WTC11 (cell line): Measurements from ENCODE around the gene ISM1. TPM values are rescaled to one million over a fixed set of nuclear protein-coding genes. Genes with fewer than 3 reads are reported as not detected.

Source experiments
- ATAC-seq: fragments of 200-7000 bp; cut with Tn5 transposase; 2 replicates; pipeline ENCODE4 v1.10.0; 2021; ENCODE audit warnings: mild to moderate bottlenecking, moderate library complexity
- CTCF ChIA-PET: fragments of 300-600 bp; sonication (Branson Sonifier 250); formaldehyde crosslinking; loops from one replicate; lab custom pipeline; 2021; ENCODE audit warnings: antibody characterized with exemption; lab: Charles Lee
- POLR2A ChIA-PET: fragments of 350-600 bp; sonication (Branson Sonifier 250); formaldehyde crosslinking; loops from one replicate; lab custom pipeline; 2021; ENCODE audit warnings: antibody characterized with exemption; lab: Charles Lee
- DNase-seq: peaks from one replicate; pipeline ENCODE4 v3.0.0; 2021; ENCODE audit warnings: low spot score
- H3K27ac Mint-ChIP-seq: 2 replicates; pipeline ENCODE4 v1.8.0; 2021; ENCODE audit warnings: mixed read lengths
- H3K27me3 Mint-ChIP-seq: 2 replicates; pipeline ENCODE4 v1.8.0; 2021; ENCODE audit warnings: low read depth, mild to moderate bottlenecking, moderate library complexity, mixed read lengths
- H3K36me3 Mint-ChIP-seq: 2 replicates; pipeline ENCODE4 v1.8.0; 2021; ENCODE audit warnings: mixed read lengths
- H3K4me1 Mint-ChIP-seq: 2 replicates; pipeline ENCODE4 v1.8.0; 2022; ENCODE audit warnings: mixed read lengths
- H3K4me3 Mint-ChIP-seq: 2 replicates; pipeline ENCODE4 v1.8.0; 2021; ENCODE audit warnings: mild to moderate bottlenecking, moderate library complexity, mixed read lengths
- H3K9me3 Mint-ChIP-seq: 2 replicates; pipeline ENCODE4 v1.8.0; 2021; ENCODE audit warnings: mixed read lengths
- CBFB ChIP-seq: sonication (generic); formaldehyde crosslinking; IDR thresholded peaks from 2 replicates; pipeline ENCODE4 v1.8.1; 2022; ENCODE audit warnings: mild to moderate bottlenecking, low read depth, missing genetic modification reagents
- CDX4 ChIP-seq: fragments of 250-450 bp; sonication (Bioruptor Pico); IDR thresholded peaks from 2 replicates; pipeline ENCODE4 v1.9.0; 2021; ENCODE audit warnings: moderate library complexity, mild to moderate bottlenecking, inconsistent platforms, borderline replicate concordance
- FOXK1 ChIP-seq: sonication (generic); formaldehyde crosslinking; IDR thresholded peaks from 2 replicates; pipeline ENCODE4 v1.8.0; 2022; ENCODE audit warnings: mild to moderate bottlenecking, moderate library complexity, missing genetic modification reagents
- HMGA2 ChIP-seq: fragments of 250-450 bp; sonication (Bioruptor Pico); IDR thresholded peaks from 2 replicates; pipeline ENCODE4 v1.4.0; 2021; ENCODE audit warnings: mild to moderate bottlenecking, moderate library complexity
- IRF2 ChIP-seq: sonication (generic); formaldehyde crosslinking; IDR thresholded peaks from 2 replicates; pipeline ENCODE4 v1.8.0; 2022; ENCODE audit warnings: low read depth, missing genetic modification reagents, borderline replicate concordance
- JAZF1 ChIP-seq: fragments of 250-450 bp; sonication (Bioruptor Pico); IDR thresholded peaks from 2 replicates; pipeline ENCODE4 v1.9.0; 2021; ENCODE audit warnings: moderate library complexity, mild to moderate bottlenecking, inconsistent platforms
- KAT7 ChIP-seq: sonication (generic); formaldehyde crosslinking; IDR thresholded peaks from 2 replicates; pipeline ENCODE4 v1.8.1; 2023; ENCODE audit warnings: missing genetic modification reagents, mild to moderate bottlenecking, borderline replicate concordance
- NFATC4 ChIP-seq: fragments of 250-450 bp; sonication (Bioruptor Pico); IDR thresholded peaks from 2 replicates; pipeline ENCODE4 v1.9.0; 2021; ENCODE audit warnings: mild to moderate bottlenecking
- NR1H2 ChIP-seq: sonication (generic); formaldehyde crosslinking; IDR thresholded peaks from 2 replicates; pipeline ENCODE4 v1.9.0; 2021; ENCODE audit warnings: mild to moderate bottlenecking, moderate library complexity, missing genetic modification reagents
- NR2C2 ChIP-seq: sonication (generic); formaldehyde crosslinking; IDR thresholded peaks from 2 replicates; pipeline ENCODE4 v1.8.0; 2022; ENCODE audit warnings: mild to moderate bottlenecking, missing genetic modification reagents
- NR3C1 ChIP-seq: sonication (generic); formaldehyde crosslinking; conservative IDR thresholded peaks from 2 replicates; pipeline ENCODE4 v1.8.1; 2023; ENCODE audit warnings: low read depth, mild to moderate bottlenecking, missing genetic modification reagents
- PRRX2 ChIP-seq: fragments of 250-450 bp; sonication (Bioruptor Pico); IDR thresholded peaks from 2 replicates; pipeline ENCODE4 v1.8.0; 2021; ENCODE audit warnings: mild to moderate bottlenecking
- RELA ChIP-seq: sonication (generic); formaldehyde crosslinking; IDR thresholded peaks from 2 replicates; pipeline ENCODE4 v1.8.1; 2022; ENCODE audit warnings: missing genetic modification reagents, mild to moderate bottlenecking, borderline replicate concordance
- SMAD3 ChIP-seq: sonication (generic); formaldehyde crosslinking; IDR thresholded peaks from 2 replicates; pipeline ENCODE4 v1.8.0; 2022; ENCODE audit warnings: missing genetic modification reagents, mild to moderate bottlenecking, borderline replicate concordance
- USF2 ChIP-seq: sonication (generic); formaldehyde crosslinking; IDR thresholded peaks from 2 replicates; pipeline ENCODE4 v1.8.1; 2023; ENCODE audit warnings: mild to moderate bottlenecking, missing genetic modification reagents, moderate library complexity
- ZBTB21 ChIP-seq: sonication (generic); formaldehyde crosslinking; IDR thresholded peaks from 2 replicates; pipeline ENCODE4 v1.8.1; 2023; ENCODE audit warnings: mild to moderate bottlenecking, missing genetic modification reagents, borderline replicate concordance
- ZNF396 ChIP-seq: fragments of 250-450 bp; sonication (Bioruptor Pico); IDR thresholded peaks from 2 replicates; pipeline ENCODE4 v1.8.0; 2021; ENCODE audit warnings: mild to moderate bottlenecking, moderate library complexity, borderline replicate concordance
- total RNA-seq: library from RNA; stranded (reverse); gene quantifications from 3 replicates; pipeline ENCODE4 v1.2.3, GENCODE V29; 2021
- TF ChIP-seq, protein P1 (sequence below): sonication (generic); formaldehyde crosslinking; IDR thresholded peaks from 2 replicates; pipeline ENCODE4 v1.8.0; 2023; ENCODE audit warnings: missing genetic modification reagents
- TF ChIP-seq, protein P2 (sequence below): sonication (generic); formaldehyde crosslinking; IDR thresholded peaks from 2 replicates; pipeline ENCODE4 v1.8.1; 2022; ENCODE audit warnings: missing genetic modification reagents, borderline replicate concordance
- TF ChIP-seq, protein P3 (sequence below): fragments of 250-450 bp; sonication (Bioruptor Pico); IDR thresholded peaks from 2 replicates; pipeline ENCODE4 v1.9.0; 2021; ENCODE audit warnings: mild to moderate bottlenecking, borderline replicate concordance

Gene ISM1
- total RNA-seq, 1 experiment from 2014 or later = 0.52 TPM

DNA sequence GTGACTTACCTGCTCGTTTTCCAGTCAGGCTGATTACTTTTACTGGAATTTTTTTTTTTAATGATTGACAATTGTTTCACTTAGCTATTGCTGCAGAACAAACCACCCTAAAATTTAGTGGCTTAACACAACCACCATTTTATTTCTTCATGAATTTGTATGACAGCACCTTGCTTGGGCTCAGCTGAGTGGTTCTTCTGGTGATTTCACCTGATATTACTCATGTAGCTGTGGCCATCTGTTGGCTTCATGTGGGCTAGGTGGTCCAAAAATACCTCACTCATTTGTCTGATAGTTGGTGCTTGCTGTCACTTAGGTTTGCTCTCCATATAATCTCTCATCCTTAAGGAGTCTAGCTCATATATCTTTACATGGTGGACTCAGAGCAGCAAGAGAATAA lies 5.3 kb downstream of the ISM1 start (continued):
- TF ChIP-seq NR3C1 (CRISPR knock-in tag) (no peak), KAT7 (CRISPR knock-in tag) (no peak)
- TF ChIP-seq, all 79 proteins: peak for 0

- ChIA-PET POLR2A (no interaction called here), CTCF (no interaction called here)
- H3K4me3 Mint-ChIP-seq = no peak overlapping the region
- ATAC-seq (no peak), DNase-seq (no peak)
- TF ChIP-seq IRF2 (CRISPR knock-in tag) = no peak
- no peak for TF ChIP-seq USF2 (CRISPR knock-in tag)
- no peak for TF ChIP-seq CBFB (CRISPR knock-in tag)
- TF ChIP-seq PRRX2 (CRISPR knock-in tag) = no peak
- no peak for TF ChIP-seq NFATC4 (CRISPR knock-in tag)
- TF ChIP-seq, protein P1, sequence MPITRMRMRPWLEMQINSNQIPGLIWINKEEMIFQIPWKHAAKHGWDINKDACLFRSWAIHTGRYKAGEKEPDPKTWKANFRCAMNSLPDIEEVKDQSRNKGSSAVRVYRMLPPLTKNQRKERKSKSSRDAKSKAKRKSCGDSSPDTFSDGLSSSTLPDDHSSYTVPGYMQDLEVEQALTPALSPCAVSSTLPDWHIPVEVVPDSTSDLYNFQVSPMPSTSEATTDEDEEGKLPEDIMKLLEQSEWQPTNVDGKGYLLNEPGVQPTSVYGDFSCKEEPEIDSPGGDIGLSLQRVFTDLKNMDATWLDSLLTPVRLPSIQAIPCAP = no peak
- no peak for TF ChIP-seq CDX4 (CRISPR knock-in tag)
- TF ChIP-seq NR1H2 (CRISPR knock-in tag) = no peak
- TF ChIP-seq FOXK1 (CRISPR knock-in tag) = no peak
- H3K9me3 Mint-ChIP-seq = peaks cover 8% of the 10 kb centered on the region
- H3K27me3 Mint-ChIP-seq = peaks cover 8% of the 10 kb centered on the region
- peaks cover 8% of the 10 kb centered on the region for H3K4me1 Mint-ChIP-seq
- no peak overlapping the region for H3K27ac Mint-ChIP-seq
- peaks cover 3% of the 10 kb centered on the region; the same call in 1 of the 2 replicates for H3K36me3 Mint-ChIP-seq
These were observed 7.7 kb downstream of the ISM1 start for GRCh38 chr20:13228771-13229170.

GRCh38 chr20:13229538-13229937 lies 8.5 kb downstream of the ISM1 start:
- no peak for DNase-seq
- peaks cover under 1% of the 10 kb centered on the region for H3K27me3 Mint-ChIP-seq
- no peak for ATAC-seq
- peaks cover 8% of the 10 kb centered on the region for H3K9me3 Mint-ChIP-seq
- no peak overlapping the region for H3K4me3 Mint-ChIP-seq
- no peak overlapping the region for H3K27ac Mint-ChIP-seq
- H3K4me1 Mint-ChIP-seq = peaks cover 8% of the 10 kb centered on the region
- CTCF ChIA-PET = no interaction called here
- POLR2A ChIA-PET = no interaction called here
- TF ChIP-seq ZNF396 (CRISPR knock-in tag) = no peak
- TF ChIP-seq ZBTB21 (CRISPR knock-in tag) = no peak
- no peak for TF ChIP-seq CDX4 (CRISPR knock-in tag)
- TF ChIP-seq RELA = no peak
- TF ChIP-seq SMAD3 (CRISPR knock-in tag) = no peak
- TF ChIP-seq, protein P2, sequence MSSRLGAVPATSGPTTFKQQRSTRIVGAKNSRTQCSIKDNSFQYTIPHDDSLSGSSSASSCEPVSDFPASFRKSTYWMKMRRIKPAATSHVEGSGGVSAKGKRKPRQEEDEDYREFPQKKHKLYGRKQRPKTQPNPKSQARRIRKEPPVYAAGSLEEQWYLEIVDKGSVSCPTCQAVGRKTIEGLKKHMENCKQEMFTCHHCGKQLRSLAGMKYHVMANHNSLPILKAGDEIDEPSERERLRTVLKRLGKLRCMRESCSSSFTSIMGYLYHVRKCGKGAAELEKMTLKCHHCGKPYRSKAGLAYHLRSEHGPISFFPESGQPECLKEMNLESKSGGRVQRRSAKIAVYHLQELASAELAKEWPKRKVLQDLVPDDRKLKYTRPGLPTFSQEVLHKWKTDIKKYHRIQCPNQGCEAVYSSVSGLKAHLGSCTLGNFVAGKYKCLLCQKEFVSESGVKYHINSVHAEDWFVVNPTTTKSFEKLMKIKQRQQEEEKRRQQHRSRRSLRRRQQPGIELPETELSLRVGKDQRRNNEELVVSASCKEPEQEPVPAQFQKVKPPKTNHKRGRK = no peak
- TF ChIP-seq NFATC4 (CRISPR knock-in tag) = no peak
- no peak for TF ChIP-seq NR2C2
- TF ChIP-seq, protein P3, sequence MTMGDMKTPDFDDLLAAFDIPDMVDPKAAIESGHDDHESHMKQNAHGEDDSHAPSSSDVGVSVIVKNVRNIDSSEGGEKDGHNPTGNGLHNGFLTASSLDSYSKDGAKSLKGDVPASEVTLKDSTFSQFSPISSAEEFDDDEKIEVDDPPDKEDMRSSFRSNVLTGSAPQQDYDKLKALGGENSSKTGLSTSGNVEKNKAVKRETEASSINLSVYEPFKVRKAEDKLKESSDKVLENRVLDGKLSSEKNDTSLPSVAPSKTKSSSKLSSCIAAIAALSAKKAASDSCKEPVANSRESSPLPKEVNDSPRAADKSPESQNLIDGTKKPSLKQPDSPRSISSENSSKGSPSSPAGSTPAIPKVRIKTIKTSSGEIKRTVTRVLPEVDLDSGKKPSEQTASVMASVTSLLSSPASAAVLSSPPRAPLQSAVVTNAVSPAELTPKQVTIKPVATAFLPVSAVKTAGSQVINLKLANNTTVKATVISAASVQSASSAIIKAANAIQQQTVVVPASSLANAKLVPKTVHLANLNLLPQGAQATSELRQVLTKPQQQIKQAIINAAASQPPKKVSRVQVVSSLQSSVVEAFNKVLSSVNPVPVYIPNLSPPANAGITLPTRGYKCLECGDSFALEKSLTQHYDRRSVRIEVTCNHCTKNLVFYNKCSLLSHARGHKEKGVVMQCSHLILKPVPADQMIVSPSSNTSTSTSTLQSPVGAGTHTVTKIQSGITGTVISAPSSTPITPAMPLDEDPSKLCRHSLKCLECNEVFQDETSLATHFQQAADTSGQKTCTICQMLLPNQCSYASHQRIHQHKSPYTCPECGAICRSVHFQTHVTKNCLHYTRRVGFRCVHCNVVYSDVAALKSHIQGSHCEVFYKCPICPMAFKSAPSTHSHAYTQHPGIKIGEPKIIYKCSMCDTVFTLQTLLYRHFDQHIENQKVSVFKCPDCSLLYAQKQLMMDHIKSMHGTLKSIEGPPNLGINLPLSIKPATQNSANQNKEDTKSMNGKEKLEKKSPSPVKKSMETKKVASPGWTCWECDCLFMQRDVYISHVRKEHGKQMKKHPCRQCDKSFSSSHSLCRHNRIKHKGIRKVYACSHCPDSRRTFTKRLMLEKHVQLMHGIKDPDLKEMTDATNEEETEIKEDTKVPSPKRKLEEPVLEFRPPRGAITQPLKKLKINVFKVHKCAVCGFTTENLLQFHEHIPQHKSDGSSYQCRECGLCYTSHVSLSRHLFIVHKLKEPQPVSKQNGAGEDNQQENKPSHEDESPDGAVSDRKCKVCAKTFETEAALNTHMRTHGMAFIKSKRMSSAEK (CRISPR knock-in tag) = no peak
- no peak for TF ChIP-seq JAZF1
- no peak for TF ChIP-seq HMGA2 (CRISPR knock-in tag)
- peaks cover 3% of the 10 kb centered on the region; the same call in 1 of the 2 replicates for H3K36me3 Mint-ChIP-seq
